ENCODE results near the gene SLC25A12.

SLC25A12 gene

GRCh38 chr2:171834286-171834685, 59.8 kb downstream of the SLC25A12 start:
- peaks cover 43% of the 10 kb centered on the region for H3K9me3 ChIP-seq
- H3K4me1 ChIP-seq = no peaks in the 10 kb centered on the region
- H3K27me3 ChIP-seq = no peaks in the 10 kb centered on the region
- H3K9ac ChIP-seq = no peak overlapping the region
- no peak overlapping the region for H3K4me2 ChIP-seq
- H3K4me3 ChIP-seq = no peak overlapping the region
- peaks cover 83% of the 10 kb centered on the region for H3K36me3 ChIP-seq
- no peaks in the 10 kb centered on the region for H4K20me1 ChIP-seq
- no peak for TF ChIP-seq Cebpa-rat (IDR thresholded peaks at IDR 0.05)
- no peak overlapping the region for H3K27ac ChIP-seq

DNA sequence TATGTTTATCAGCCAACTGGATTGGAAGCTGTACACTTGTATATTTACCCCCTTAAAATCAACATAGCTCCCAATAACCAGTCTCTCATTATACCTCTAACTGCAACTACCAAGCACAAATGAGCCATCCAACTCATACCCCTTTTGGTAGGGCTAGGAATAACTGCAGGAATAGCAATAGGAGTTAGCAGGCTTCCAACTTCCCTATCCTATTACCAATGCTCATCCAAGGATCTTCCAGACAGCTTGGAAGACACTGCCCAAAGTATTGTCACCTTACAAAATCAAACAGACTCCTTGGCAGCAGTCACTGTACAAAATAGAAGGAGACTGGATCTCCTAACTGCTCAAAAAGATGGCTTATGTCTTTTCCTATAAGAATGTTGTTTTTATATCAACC, 61.6 kb downstream of the SLC25A12 start:
- Histone ChIP-seq H3K36me3 (peaks cover 97% of the 10 kb centered on the region), H3K9ac (no peak overlapping the region), H3K9me3 (peaks cover 54% of the 10 kb centered on the region), H3K27me3 (no peaks in the 10 kb centered on the region), H4K20me1 (no peaks in the 10 kb centered on the region), H3K4me2 (no peak overlapping the region), H3K27ac (no peak overlapping the region), H3K4me3 (no peak overlapping the region), H3K4me1 (no peaks in the 10 kb centered on the region)
- TF ChIP-seq Cebpa-rat (IDR thresholded peaks at IDR 0.05) = no peak

GRCh38 chr2:171830039-171830438, 64.0 kb downstream of the SLC25A12 start:
- Histone ChIP-seq H4K20me1 (no peaks in the 10 kb centered on the region), H3K4me1 (no peaks in the 10 kb centered on the region), H3K9me3 (peaks cover 56% of the 10 kb centered on the region), H3K4me2 (no peak overlapping the region), H3K27me3 (no peaks in the 10 kb centered on the region), H3K9ac (no peak overlapping the region), H3K4me3 (no peak overlapping the region), H3K27ac (no peak overlapping the region), H3K36me3 (peaks cover 93% of the 10 kb centered on the region)
- TF ChIP-seq Cebpa-rat (IDR thresholded peaks at IDR 0.05) = no peak

DNA sequence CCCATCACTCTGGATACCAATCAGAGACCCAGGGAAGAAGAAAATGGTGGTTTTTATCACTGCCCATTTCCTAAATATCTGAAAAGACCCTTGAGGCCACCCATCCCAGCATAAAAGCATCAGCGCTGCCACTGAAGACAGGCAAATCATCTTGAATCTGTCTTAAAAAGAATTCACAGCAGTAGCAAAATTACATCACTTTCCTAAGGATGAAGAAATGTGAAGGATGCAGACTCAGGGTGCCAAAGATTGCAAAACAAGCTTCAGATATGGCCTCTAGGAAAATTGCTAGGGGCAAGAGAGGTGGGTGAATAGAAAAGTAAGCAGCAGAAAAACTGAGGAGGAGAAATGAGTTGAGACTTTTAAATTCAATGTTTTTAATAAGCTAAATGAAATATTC, 70.0 kb downstream of the SLC25A12 start:
- H3K27ac ChIP-seq = no peak overlapping the region
- no peak overlapping the region for H3K4me3 ChIP-seq
- no peak overlapping the region for H3K4me2 ChIP-seq
- no peaks in the 10 kb centered on the region for H3K27me3 ChIP-seq
- H3K36me3 ChIP-seq = peaks cover 39% of the 10 kb centered on the region
- peaks cover 12% of the 10 kb centered on the region for H3K9me3 ChIP-seq
- no peak overlapping the region for H3K9ac ChIP-seq
- no peaks in the 10 kb centered on the region for H4K20me1 ChIP-seq
- no peak for TF ChIP-seq Cebpa-rat (IDR thresholded peaks at IDR 0.05)
- H3K4me1 ChIP-seq = no peaks in the 10 kb centered on the region

DNA sequence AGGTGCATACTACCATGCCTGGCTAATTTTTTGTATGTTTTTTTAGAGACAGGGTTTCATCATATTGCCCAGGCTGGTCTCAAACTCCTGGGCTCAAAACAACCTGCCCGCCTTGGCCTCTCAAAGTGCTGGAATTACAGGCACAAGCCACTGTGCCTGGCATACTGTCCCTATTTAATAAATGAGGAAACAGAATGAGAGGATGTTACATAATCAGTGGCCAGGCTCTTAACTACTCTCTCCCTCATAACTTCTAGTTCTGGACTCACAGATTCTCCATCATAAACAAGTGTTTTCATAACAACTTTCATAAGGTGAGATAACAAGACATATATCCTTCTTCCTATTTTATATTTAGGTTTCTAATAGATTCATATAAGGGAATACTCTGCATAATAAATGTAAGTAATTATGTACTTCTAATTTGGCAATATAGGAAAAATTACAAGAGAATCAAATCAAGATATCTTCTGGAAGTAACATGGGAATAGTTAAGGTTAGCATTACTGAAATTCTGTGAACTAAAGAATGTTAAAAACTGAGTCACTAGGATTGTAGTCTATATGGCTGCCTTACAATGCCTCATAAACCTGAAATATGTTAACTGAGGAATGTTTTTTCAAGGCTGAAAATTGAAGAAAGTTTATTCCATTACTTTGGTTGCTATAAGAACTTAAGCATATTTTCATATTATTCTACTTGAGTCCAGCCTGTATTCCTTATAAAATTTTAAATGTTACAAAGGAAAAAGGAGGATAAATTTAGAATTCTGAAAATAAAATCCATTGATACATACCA, 71.3 kb downstream of the SLC25A12 start:
- peaks cover 5% of the 10 kb centered on the region for H3K9me3 ChIP-seq
- peaks cover 25% of the 10 kb centered on the region for H3K36me3 ChIP-seq
- no peak overlapping the region for H3K9ac ChIP-seq
- H3K27me3 ChIP-seq = no peaks in the 10 kb centered on the region
- no peak overlapping the region for H3K4me3 ChIP-seq
- H3K27ac ChIP-seq = no peak overlapping the region
- TF ChIP-seq Cebpa-rat (IDR thresholded peaks at IDR 0.05) = no peak
- no peak overlapping the region for H3K4me2 ChIP-seq
- H4K20me1 ChIP-seq = no peaks in the 10 kb centered on the region
- no peaks in the 10 kb centered on the region for H3K4me1 ChIP-seq

DNA sequence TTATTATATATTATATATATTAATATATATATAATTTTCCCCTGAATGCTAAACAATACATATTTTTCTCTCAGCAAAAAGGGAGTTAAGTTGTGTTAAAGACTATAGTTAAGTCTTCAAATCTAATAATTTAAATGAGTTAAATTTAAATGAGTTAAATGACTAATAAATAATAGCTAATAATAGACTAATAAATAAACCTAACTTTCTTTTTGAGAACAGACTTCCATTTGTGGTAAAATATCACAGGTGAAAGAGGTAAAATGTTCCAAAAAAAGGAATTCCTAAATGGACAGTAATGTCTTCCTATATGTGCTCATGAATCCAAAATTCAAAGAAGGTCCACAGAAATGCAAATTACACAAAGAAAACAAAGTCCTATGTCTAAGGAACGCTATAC, 74.6 kb downstream of the SLC25A12 start:
- no peak for TF ChIP-seq Cebpa-rat (IDR thresholded peaks at IDR 0.05)
- 0 out of 2 replicates have a peak, but pooled peaks cover 16% of the 10 kb centered on the region for H3K36me3 ChIP-seq
- H4K20me1 ChIP-seq = no peaks in the 10 kb centered on the region
- H3K4me3 ChIP-seq = no peak overlapping the region
- no peak overlapping the region for H3K4me2 ChIP-seq
- no peaks in the 10 kb centered on the region for H3K9me3 ChIP-seq
- H3K4me1 ChIP-seq = no peaks in the 10 kb centered on the region
- H3K27me3 ChIP-seq = no peaks in the 10 kb centered on the region
- H3K9ac ChIP-seq = no peak overlapping the region
- H3K27ac ChIP-seq = no peak overlapping the region

- no peak for TF ChIP-seq Cebpa-rat (IDR thresholded peaks at IDR 0.05)
- no peaks in the 10 kb centered on the region for H4K20me1 ChIP-seq
- no peak overlapping the region for H3K4me2 ChIP-seq
- no peak overlapping the region for H3K27ac ChIP-seq
- H3K27me3 ChIP-seq = no peaks in the 10 kb centered on the region
- no peak overlapping the region for H3K9ac ChIP-seq
- H3K36me3 ChIP-seq = peaks cover 24% of the 10 kb centered on the region; the same call in 1 of the 2 replicates
- no peaks in the 10 kb centered on the region for H3K9me3 ChIP-seq
- no peaks in the 10 kb centered on the region for H3K4me1 ChIP-seq
- H3K4me3 ChIP-seq = no peak overlapping the region
Observed at GRCh38 chr2:171814883-171815282, 79.2 kb downstream of the SLC25A12 start.

DNA sequence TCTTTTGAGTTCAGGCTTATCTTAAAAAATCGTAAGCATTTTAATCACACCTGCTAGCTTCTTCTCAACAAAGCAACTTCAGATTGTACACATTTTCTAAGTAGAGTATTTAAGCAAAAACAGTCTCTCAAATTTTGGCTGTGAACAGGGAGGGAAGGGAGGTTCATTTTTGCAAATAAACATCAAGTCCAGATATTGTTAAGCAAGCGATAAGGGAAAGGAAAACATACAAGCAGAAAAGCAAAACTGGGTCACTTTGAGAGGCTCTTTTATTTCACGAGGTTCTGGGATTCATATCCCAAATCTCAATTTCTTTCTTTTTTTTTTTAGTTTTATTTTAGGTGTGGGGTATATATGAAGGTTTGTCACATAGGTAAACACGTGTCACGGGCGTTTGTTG, 79.9 kb downstream of the SLC25A12 start:
- no peaks in the 10 kb centered on the region for H4K20me1 ChIP-seq
- no peak overlapping the region for H3K9ac ChIP-seq
- peaks cover 31% of the 10 kb centered on the region; the same call in 1 of the 2 replicates for H3K36me3 ChIP-seq
- TF ChIP-seq Cebpa-rat (IDR thresholded peaks at IDR 0.05) = no peak
- H3K27ac ChIP-seq = no peak overlapping the region
- no peaks in the 10 kb centered on the region for H3K27me3 ChIP-seq
- no peaks in the 10 kb centered on the region for H3K9me3 ChIP-seq
- no peaks in the 10 kb centered on the region for H3K4me1 ChIP-seq
- no peak overlapping the region for H3K4me2 ChIP-seq
- H3K4me3 ChIP-seq = no peak overlapping the region

DNA sequence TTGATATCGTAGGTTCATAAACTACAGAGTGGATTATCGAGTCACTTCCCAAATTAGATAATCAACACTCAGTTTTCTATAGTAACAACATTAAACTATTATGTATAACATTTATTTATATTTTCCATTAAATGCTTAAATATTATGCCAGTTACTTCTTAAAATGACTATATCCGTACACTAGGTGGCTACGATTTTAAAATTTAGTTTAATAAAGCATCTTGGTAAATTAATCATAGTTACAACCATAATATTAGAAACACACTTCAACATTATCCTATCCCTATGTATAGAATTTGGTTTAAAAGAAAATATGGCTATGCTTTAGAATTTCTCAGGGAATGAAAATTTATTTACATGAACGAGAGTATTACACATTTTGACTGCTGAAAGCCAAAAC, 80.3 kb downstream of the SLC25A12 start:
- no peak for TF ChIP-seq Cebpa-rat (IDR thresholded peaks at IDR 0.05)
- no peaks in the 10 kb centered on the region for H3K4me1 ChIP-seq
- H3K27me3 ChIP-seq = no peaks in the 10 kb centered on the region
- no peak overlapping the region for H3K4me3 ChIP-seq
- H3K9me3 ChIP-seq = no peaks in the 10 kb centered on the region
- no peak overlapping the region for H3K9ac ChIP-seq
- H3K27ac ChIP-seq = no peak overlapping the region
- H3K36me3 ChIP-seq = peaks cover 32% of the 10 kb centered on the region; the same call in 1 of the 2 replicates
- H3K4me2 ChIP-seq = no peak overlapping the region
- H4K20me1 ChIP-seq = no peaks in the 10 kb centered on the region

DNA sequence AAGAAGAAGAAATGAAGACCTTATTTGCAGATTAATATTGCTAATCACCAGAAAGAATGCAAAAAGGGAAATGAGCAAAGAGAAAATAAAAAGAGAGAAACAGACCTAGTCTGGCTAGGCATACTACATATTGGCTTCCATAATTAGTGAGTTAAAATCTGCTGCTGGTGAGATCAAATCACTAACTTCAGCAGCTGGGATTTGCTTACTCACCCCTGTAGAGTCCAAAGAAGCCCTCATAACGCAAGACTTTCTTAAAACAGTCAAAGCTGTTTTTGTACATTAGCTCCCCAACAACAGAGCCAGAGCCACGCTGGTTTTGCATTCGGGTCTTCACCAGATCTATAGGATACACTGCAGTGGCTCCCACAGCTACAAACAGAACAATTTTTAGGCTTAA, 80.9 kb downstream of the SLC25A12 start:
- Histone ChIP-seq H3K4me3 (no peak overlapping the region), H3K9me3 (no peaks in the 10 kb centered on the region), H3K27ac (no peak overlapping the region), H4K20me1 (no peaks in the 10 kb centered on the region), H3K4me1 (no peaks in the 10 kb centered on the region), H3K27me3 (no peaks in the 10 kb centered on the region), H3K36me3 (peaks cover 32% of the 10 kb centered on the region; the same call in 1 of the 2 replicates), H3K9ac (no peak overlapping the region), H3K4me2 (no peak overlapping the region)
- no peak for TF ChIP-seq Cebpa-rat (IDR thresholded peaks at IDR 0.05)
